Activated naive CD4-positive, alpha-beta T cell treated with anti-CD3 and anti-CD28 coated beads, Interleukin-2, amount 50 U/mL, for 24 hours (primary cell): ENCODE measurements around the gene CDK11B.
A peak's percentile ranks its signal among the peaks of the same experiment; 100 is the strongest.
"Not testable (repeated sequence)": the region's sequence is repeated elsewhere in the genome, so short reads cannot be mapped to it uniquely, and the experiment has no call there.

Source experiments
- H3K27ac Mint-ChIP-seq: one replicate; pipeline ENCODE4 v1.8.0; 2021; ENCODE audit warnings: mild to moderate bottlenecking, mixed read lengths
- H3K27me3 Mint-ChIP-seq: one replicate; pipeline ENCODE4 v1.8.0; 2021; ENCODE audit warnings: mixed read lengths
- H3K36me3 Mint-ChIP-seq: one replicate; pipeline ENCODE4 v1.8.0; 2021; ENCODE audit warnings: mixed read lengths
- H3K4me1 Mint-ChIP-seq: one replicate; pipeline ENCODE4 v1.8.0; 2021; ENCODE audit warnings: mixed read lengths
- H3K4me3 Mint-ChIP-seq: one replicate; pipeline ENCODE4 v1.8.0; 2021; ENCODE audit warnings: mild to moderate bottlenecking, mixed read lengths
- H3K9me3 Mint-ChIP-seq: one replicate; pipeline ENCODE4 v1.8.0; 2021; ENCODE audit warnings: mixed read lengths

The CDK11B gene

DNA sequence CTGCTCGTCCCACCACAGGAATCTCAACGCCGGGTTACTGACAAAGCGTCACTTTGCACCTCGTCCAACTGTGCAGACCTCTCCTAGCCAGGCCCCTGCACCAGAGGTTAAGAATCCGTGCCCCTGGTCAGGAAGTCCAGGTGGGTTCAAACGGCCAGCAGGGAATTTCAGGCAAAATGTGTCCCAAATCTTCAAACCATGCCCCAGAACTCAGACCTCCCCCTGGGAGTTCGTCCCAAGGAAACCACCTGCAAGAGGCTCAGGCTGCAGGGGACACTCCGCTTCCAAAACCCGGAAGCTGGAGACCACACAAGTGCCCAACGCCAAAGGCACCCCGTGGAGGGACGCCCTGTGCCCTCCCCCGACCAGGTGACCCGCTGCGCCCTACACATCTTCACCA, 32.6 kb upstream of the CDK11B start:
- H3K27me3 Mint-ChIP-seq, H3K4me3 Mint-ChIP-seq, H3K36me3 Mint-ChIP-seq, H3K27ac Mint-ChIP-seq, H3K9me3 Mint-ChIP-seq: not testable (repeated sequence)
- peaks cover 38% of the 10 kb centered on the region for H3K4me1 Mint-ChIP-seq

DNA sequence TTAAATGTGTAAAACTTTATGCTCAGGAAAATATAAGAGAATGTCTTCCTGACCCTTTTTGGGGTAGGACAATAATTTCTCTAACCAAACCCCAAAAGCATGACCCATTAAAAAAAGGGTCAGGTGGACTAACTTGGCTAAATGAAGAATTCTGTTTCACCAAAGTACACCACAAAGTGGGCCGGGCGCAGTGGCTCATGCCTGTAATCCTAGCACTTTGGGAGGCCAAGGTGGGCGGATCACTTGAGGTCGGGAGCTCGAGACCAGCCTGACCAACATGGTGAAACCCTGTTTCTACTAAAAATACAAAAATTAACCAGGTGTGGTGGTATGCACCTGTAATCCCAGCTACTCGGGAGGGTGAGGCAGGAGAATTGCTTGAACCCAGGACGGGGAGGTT, 30.7 kb upstream of the CDK11B start:
- Mint-ChIP-seq H3K27ac (peak overlapping the region; percentile 8), H3K4me3 (peak overlapping the region; percentile 15), H3K4me1 (peaks cover 46% of the 10 kb centered on the region)
- not testable (repeated sequence) for H3K9me3 Mint-ChIP-seq, H3K36me3 Mint-ChIP-seq, H3K27me3 Mint-ChIP-seq

DNA sequence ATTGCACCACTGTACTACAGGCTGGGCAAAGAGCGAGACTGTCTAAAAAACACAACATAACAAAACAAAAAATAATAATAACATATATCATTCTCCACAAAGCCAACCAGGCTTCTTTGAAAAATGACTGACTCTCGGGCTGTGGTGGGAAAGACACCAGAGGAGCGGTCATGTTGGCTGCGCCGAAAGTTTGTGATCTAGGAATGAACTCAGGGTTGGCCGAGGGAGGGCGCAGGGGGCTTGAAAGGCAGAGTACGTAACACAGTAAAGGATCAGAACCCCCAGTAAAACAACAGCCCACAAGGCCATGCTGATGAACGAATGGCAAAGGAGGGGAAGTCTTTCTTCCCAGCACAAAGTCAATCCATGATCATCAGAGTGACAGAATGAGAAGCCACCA, 29.0 kb upstream of the CDK11B start:
- H3K9me3 Mint-ChIP-seq = no peaks in the 10 kb centered on the region
- peaks cover 61% of the 10 kb centered on the region for H3K4me1 Mint-ChIP-seq
- H3K36me3 Mint-ChIP-seq = peaks cover 6% of the 10 kb centered on the region
- no peaks in the 10 kb centered on the region for H3K27me3 Mint-ChIP-seq
- peak overlapping the region; percentile 86 for H3K27ac Mint-ChIP-seq
- no peak overlapping the region for H3K4me3 Mint-ChIP-seq

DNA sequence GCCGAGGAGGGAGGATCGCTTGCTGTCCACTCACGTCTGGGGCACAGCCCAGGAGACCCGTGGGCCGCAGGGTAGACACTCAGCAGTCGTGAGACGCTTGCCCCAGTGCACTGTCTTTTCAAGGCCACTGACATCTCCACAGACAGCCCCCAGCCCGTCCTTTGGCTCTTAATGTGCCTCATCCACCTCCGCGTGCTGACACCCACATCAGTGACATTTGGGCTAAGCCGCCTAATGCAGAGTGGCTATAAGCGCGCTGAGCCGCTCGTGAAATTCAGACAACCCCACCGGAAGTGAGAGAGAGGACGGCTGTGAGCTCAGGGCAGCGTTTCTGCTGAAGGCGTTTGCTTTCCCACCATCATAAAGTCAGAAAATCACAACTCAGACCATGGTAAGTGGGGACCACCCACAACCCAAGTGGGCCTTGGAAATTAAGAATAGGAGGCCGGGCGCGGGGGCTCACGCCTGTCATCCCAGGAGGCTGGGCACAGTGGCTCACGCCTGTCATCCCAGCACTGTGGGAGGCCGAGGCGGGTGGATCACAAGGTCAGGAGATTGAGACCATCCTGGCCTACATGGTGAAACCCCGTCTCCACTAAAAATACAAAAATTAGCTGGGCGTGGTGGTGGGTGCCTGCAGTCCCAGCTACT, 25.4 kb upstream of the CDK11B start:
- Mint-ChIP-seq H3K4me3 (peak overlapping the region; percentile 3), H3K9me3 (no peaks in the 10 kb centered on the region), H3K36me3 (peaks cover 6% of the 10 kb centered on the region), H3K27me3 (no peaks in the 10 kb centered on the region), H3K4me1 (peaks cover 73% of the 10 kb centered on the region), H3K27ac (peak overlapping the region; percentile 68)

DNA sequence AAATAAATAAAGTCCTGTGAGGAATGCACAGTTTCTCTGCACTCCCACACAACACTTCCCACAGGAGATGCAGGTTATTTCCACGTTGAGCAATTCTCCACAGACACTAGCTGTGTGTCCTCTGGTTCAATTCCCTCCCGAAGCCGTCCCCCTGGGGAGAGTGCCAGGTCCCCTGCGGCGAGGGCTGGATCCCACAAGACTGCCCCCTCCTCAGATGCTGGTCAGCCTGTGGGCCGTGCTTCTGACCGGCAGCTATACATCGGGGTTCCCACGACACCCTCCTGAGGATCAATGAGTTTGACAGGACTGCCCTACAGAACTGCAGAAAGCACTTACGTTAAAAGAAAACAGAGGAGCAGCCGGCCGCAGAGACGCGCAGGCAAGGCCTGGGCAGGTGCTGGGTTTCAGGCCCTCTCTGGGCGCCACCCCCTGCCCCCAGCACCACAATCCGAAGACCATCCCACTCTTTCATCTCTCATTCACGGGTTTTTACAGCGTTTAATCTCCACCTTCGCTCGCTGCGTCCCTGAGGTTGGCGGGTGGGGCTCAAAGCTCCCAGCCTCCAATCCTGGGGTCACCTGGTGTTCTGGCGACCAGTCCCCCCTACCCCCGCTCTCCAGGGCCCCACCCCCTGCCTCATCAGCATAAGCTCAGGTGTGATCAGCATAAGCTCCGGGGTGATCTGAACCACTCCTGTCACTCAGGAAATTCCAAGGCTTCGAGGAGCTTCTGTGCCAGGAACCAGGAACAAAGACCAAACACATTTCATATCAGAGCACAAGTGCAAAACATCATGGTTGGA, 24.5 kb upstream of the CDK11B start:
- H3K4me3 Mint-ChIP-seq = no peak overlapping the region
- no peaks in the 10 kb centered on the region for H3K9me3 Mint-ChIP-seq
- H3K4me1 Mint-ChIP-seq = peaks cover 76% of the 10 kb centered on the region
- no peaks in the 10 kb centered on the region for H3K27me3 Mint-ChIP-seq
- peak overlapping the region; percentile 68 for H3K27ac Mint-ChIP-seq
- peaks cover 5% of the 10 kb centered on the region for H3K36me3 Mint-ChIP-seq

DNA sequence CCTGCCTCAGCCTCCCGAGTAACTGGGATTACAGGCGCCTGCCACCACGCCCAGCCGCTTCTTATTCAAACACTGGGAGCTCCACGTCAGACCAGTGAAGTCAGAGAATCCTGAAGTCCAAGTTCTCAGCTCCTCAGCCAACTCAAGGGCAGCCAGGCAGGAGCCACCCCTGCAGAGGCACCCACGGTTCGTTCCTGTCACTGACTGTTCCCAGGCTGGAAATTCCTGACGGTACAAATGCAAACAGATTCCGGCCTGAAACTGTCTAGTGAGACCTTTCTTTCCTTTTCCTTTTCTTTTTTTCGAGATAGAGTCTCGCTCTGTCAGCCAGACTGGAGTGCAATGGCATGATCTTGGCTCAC, 22.1 kb upstream of the CDK11B start:
- H3K4me3 Mint-ChIP-seq = no peak overlapping the region
- no peak overlapping the region for H3K27ac Mint-ChIP-seq
- H3K27me3 Mint-ChIP-seq = no peaks in the 10 kb centered on the region
- H3K36me3 Mint-ChIP-seq = peaks cover 5% of the 10 kb centered on the region
- peaks cover 64% of the 10 kb centered on the region for H3K4me1 Mint-ChIP-seq
- no peaks in the 10 kb centered on the region for H3K9me3 Mint-ChIP-seq

DNA sequence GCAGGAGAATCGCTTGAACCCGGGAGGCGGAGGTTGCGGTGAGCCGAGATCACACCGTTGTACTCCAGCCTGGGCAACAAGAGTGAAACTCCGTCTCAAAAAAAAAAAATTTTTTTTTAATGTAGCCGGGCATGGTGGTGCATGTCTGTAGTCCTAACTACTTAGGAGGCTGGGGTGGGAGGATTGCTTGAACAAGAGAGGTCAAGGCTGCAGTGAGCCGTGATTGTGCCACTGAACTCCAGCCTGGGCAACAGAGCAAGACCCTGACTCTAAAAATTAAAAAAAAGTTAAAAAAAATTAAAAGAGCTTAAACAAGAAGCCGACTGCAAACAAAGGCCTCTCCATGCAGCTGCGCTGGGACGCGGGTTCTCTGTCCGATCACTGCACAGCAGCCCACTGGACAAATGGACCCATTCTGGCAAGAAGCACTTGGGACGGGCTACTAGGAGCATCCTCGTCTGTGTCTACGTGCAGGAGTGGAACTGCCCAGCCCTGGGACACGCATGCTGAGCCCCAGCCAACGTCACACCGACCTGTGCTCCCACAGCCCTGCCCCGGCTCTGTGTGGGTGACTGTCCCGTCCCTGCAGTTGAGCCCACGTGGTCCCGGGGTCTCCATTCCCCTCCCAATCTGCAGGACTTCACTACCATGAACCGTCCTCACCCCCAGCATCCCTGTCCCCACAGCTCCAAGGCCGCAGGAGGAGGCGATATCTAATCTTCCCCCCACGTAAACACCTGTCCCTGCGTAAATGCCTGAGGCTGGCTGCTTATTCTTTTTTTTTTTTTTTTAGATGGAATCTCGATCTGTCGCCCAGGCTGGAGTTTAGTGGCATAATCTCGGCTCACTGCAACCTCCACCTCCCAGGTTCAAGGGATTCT, 21.5 kb upstream of the CDK11B start:
- peaks cover 60% of the 10 kb centered on the region for H3K4me1 Mint-ChIP-seq

DNA sequence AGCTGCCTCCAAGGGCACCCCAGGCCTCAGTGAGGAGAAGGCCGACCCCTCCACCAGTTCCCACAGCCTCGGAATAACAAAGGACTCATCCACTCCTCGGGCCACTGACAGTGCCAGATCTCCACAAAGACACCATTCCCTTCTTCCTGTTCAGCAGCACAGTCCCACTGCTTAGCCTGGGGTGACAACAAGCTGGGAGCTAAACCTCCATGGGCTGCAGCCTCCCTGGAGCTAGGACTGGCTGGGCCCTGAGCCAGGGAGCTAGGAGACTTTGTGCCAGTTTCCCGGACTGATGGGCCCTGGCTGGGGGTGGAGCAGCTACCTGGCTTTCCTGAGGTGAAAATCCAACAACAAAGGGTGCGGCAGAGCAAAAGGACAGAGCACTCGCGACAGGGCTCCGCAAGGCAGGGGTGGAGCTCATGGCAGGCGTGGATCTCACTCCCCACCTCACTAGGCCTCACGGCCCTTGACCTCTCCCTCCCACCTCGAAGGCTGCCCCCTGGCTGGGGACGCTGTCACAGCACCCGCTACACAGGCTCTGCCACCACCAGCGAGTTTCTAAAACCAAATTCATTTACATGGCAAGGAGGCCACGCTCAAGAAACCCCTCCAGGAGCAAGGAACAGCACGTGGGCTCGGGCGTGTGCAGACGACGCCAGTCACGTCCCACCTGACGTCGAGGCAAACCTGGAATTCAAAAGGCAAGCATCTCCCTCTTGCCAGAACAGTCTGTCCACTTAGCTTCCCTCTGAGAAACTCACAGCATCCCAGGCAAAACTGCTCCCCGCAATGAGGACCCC, 20.0 kb upstream of the CDK11B start:
- H3K36me3 Mint-ChIP-seq = peaks cover 3% of the 10 kb centered on the region
- H3K4me3 Mint-ChIP-seq = peak overlapping the region; percentile 95
- H3K27me3 Mint-ChIP-seq = no peaks in the 10 kb centered on the region
- peaks cover 56% of the 10 kb centered on the region for H3K4me1 Mint-ChIP-seq
- peak overlapping the region; percentile 99 for H3K27ac Mint-ChIP-seq
- H3K9me3 Mint-ChIP-seq = no peaks in the 10 kb centered on the region

More for the DNA sequence above, 21.5 kb upstream of the CDK11B start:
- Mint-ChIP-seq H3K4me3 (no peak overlapping the region), H3K27me3 (no peaks in the 10 kb centered on the region), H3K36me3 (peaks cover 3% of the 10 kb centered on the region), H3K9me3 (no peaks in the 10 kb centered on the region), H3K27ac (no peak overlapping the region)

DNA sequence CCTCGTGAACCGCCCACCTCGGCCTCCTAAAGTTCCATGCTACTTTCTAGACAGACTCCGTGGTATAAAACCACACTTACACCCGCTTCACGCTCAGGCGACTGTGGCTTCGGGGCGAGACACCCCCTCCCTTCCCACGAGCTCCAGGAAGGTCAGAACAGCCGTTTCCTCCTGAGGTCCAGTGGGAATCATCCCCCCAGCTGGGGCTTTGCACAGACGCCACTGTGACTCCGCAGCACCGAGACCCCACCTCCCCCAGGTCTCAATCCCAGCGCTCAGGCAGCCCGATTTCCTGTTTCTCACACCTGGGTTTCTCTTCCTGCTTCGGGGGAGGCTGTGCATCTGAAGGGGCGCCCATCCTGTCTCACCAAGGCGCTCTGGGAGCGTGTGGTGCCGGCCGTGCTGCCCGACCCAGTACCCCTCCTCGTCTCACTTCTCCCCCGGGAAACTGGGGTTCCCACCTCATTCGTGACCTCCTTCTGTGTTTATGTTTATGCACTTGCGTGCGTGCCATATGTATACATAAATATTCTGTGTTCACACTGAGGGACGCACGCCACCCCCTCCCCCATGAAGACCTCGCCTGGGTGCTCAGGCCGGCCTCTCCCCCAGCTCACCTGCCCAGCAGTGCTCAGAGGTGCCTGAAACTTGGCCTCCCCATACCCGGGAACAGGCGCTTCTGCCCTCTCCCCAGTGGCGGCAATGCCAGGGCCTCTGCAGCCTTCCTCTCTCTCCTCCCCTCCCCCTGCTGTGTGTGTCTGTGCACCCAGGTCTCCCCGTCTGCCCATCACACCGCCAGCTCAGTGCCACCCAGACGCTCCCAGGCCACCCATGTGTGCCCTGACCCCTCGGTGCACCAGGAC, 19.1 kb upstream of the CDK11B start:
- Mint-ChIP-seq H3K4me3 (peak overlapping the region; percentile 95), H3K4me1 (peaks cover 47% of the 10 kb centered on the region), H3K36me3 (peaks cover 2% of the 10 kb centered on the region), H3K27ac (peak overlapping the region; percentile 99), H3K9me3 (no peaks in the 10 kb centered on the region), H3K27me3 (no peaks in the 10 kb centered on the region)

DNA sequence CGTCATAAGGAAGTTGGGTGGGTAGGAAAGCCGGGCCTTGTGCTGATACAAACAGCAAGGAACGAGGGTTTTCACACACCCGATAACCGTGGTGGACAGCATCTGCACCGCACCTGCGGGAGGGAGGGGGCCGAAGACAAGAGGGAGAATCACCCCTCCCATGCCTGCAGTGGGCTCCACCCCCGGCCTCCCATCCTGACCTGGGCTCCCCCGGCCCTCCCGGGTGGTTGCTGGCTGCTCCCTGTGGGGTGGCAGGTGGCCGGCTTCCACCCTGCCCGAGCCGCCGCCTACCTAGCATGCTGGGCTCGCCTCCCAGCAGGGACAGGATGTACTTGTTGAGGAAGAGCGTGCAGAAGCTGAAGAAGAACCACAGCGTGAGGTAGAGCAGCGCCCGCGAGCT, 17.3 kb upstream of the CDK11B start:
- not testable (repeated sequence) for H3K4me3 Mint-ChIP-seq, H3K27me3 Mint-ChIP-seq, H3K27ac Mint-ChIP-seq, H3K36me3 Mint-ChIP-seq, H3K9me3 Mint-ChIP-seq
- H3K4me1 Mint-ChIP-seq = peaks cover 37% of the 10 kb centered on the region

DNA sequence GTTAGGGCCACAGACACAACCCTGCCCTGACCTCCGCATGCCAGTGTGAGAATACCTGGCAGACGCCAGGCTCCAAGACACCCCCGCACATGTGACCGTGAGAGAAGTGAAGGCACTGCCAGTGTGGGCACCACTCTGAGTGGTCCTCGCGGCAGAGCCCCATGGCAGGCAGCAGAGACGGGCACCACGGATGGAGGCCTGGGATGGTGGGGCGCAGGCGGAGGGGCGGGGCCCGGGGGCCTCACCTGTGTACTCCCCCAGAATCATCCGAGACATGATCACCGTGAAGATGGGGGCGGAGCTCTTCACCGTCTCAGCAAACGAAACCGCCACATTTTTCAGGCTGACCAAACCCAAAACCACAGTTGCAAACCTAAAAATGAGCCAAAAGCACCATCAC, 16.4 kb upstream of the CDK11B start:
- H3K27me3 Mint-ChIP-seq, H3K9me3 Mint-ChIP-seq, H3K36me3 Mint-ChIP-seq, H3K27ac Mint-ChIP-seq, H3K4me3 Mint-ChIP-seq: not testable (repeated sequence)
- peaks cover 28% of the 10 kb centered on the region for H3K4me1 Mint-ChIP-seq

DNA sequence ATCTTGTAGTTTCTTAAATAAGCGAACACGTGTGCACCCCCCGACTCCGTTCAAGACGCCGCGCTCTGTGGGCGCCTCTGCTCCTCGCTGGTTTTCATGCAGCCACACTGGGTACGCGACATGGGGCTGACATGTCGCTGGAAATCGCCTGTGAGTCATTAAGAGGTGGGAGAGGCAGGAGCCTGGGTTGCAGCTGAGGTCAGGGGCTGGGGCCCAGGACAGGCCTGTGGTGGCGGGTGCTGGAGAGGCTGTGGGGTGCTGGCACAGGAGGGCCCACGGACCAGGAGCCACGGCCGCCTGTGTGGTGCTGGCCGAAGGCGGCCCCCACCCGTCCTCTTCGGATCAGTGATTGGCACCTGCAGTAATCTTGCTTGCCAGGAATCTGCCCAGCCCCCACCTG, 16.0 kb upstream of the CDK11B start:
- H3K4me1 Mint-ChIP-seq = peaks cover 28% of the 10 kb centered on the region
- H3K27me3 Mint-ChIP-seq, H3K4me3 Mint-ChIP-seq, H3K36me3 Mint-ChIP-seq, H3K9me3 Mint-ChIP-seq: not testable (repeated sequence)
- H3K27ac Mint-ChIP-seq = peak overlapping the region; percentile 85

DNA sequence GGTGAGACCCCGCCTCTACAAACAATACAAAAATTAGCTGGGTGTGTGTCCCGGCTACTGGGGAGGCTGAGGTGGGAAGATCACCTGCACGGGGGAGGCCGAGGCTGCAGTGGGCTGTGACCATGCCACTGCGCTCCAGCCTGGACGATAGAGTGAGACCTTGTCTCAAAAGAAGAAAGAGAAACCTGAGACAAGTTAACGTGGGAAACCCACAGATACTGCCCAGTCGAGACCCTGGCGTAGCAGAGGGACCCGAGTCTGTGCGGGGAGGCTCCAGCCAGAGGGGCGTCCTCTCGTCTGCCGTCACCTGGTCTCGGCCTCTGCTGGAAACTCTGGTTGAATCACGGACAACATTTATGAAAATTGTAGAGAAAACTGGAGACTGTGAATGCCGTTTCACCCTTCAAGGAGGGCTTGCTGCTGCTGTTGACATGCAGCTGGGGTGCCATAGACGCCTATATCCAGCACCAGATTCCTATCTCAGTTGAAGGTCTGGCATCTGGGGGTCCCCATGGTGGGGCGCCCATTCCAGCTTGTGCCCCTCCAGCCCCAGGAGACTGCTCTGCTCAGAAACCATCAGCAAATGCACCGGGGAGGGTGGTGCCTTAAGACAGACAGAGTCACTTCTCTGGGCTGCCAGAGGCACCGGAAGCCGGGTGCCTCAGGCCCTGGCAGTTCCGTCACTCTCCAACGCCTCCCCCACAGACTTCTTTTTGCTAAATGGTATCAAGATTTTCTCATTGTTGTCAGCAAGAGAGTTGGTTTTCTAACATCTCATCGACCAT, 13.6 kb upstream of the CDK11B start:
- peaks cover 9% of the 10 kb centered on the region for H3K4me1 Mint-ChIP-seq
- H3K36me3 Mint-ChIP-seq = peaks cover 6% of the 10 kb centered on the region
- no peaks in the 10 kb centered on the region for H3K27me3 Mint-ChIP-seq
- H3K4me3 Mint-ChIP-seq = no peak overlapping the region
- H3K9me3 Mint-ChIP-seq = no peaks in the 10 kb centered on the region
- no peak overlapping the region for H3K27ac Mint-ChIP-seq
